ENCODE data around the gene ZG16.

ZG16 gene

GRCh38 chr16:29802416-29802935 lies 24.4 kb downstream of the ZG16 start:
- TF ChIP-seq GATA3 (IDR thresholded peaks at IDR 0.05; ENCODE audit: low read depth, low read length) (no peak), GATA2 (IDR thresholded peaks at IDR 0.05; ENCODE audit: low read depth, low read length) (no peak)

- TF ChIP-seq GATA3 (IDR thresholded peaks at IDR 0.05; ENCODE audit: low read depth, low read length), result no peak
- TF ChIP-seq GATA2 (IDR thresholded peaks at IDR 0.05; ENCODE audit: low read depth, low read length), result no peak
These were observed 26.0 kb downstream of the ZG16 start for GRCh38 chr16:29804020-29804419.

GRCh38 chr16:29804455-29805231 lies 26.6 kb downstream of the ZG16 start:
- TF ChIP-seq GATA3 (IDR thresholded peaks at IDR 0.05; ENCODE audit: low read depth, low read length) (no peak), GATA2 (IDR thresholded peaks at IDR 0.05; ENCODE audit: low read depth, low read length) (no peak)

- TF ChIP-seq GATA2 (IDR thresholded peaks at IDR 0.05; ENCODE audit: low read depth, low read length) (no peak), GATA3 (IDR thresholded peaks at IDR 0.05; ENCODE audit: low read depth, low read length) (no peak)
These were observed 27.4 kb downstream of the ZG16 start for GRCh38 chr16:29805232-29806098.

- TF ChIP-seq GATA3 (IDR thresholded peaks at IDR 0.05; ENCODE audit: low read depth, low read length) (no peak), GATA2 (IDR thresholded peaks at IDR 0.05; ENCODE audit: low read depth, low read length) (no peak)
These were observed 28.1 kb downstream of the ZG16 start, which contains the start of gene MAZ for GRCh38 chr16:29806099-29806579. MAZ (plus strand) TSS chr16:29806529; CDS start chr16:29806702, 173 bp downstream.

GRCh38 chr16:29806641-29807425 lies 28.8 kb downstream of the ZG16 start:
- TF ChIP-seq GATA3 (IDR thresholded peaks at IDR 0.05; ENCODE audit: low read depth, low read length), result no peak
- no peak for TF ChIP-seq GATA2 (IDR thresholded peaks at IDR 0.05; ENCODE audit: low read depth, low read length)

GRCh38 chr16:29807426-29808218 lies 29.6 kb downstream of the ZG16 start:
- no peak for TF ChIP-seq GATA3 (IDR thresholded peaks at IDR 0.05; ENCODE audit: low read depth, low read length)
- no peak for TF ChIP-seq GATA2 (IDR thresholded peaks at IDR 0.05; ENCODE audit: low read depth, low read length)

- TF ChIP-seq GATA3 (IDR thresholded peaks at IDR 0.05; ENCODE audit: low read depth, low read length) (no peak), GATA2 (IDR thresholded peaks at IDR 0.05; ENCODE audit: low read depth, low read length) (no peak)
These were observed 30.3 kb downstream of the ZG16 start for GRCh38 chr16:29808219-29808900.

GRCh38 chr16:29809031-29809747 lies 31.1 kb downstream of the ZG16 start:
- no peak for TF ChIP-seq GATA3 (IDR thresholded peaks at IDR 0.05; ENCODE audit: low read depth, low read length)
- no peak for TF ChIP-seq GATA2 (IDR thresholded peaks at IDR 0.05; ENCODE audit: low read depth, low read length)

- TF ChIP-seq GATA3 (IDR thresholded peaks at IDR 0.05; ENCODE audit: low read depth, low read length), result no peak
- TF ChIP-seq GATA2 (IDR thresholded peaks at IDR 0.05; ENCODE audit: low read depth, low read length), result no peak
These were observed 32.0 kb downstream of the ZG16 start for GRCh38 chr16:29809850-29810698.

GRCh38 chr16:29810699-29811169 lies 32.7 kb downstream of the ZG16 start:
- TF ChIP-seq GATA3 (IDR thresholded peaks at IDR 0.05; ENCODE audit: low read depth, low read length) (no peak), GATA2 (IDR thresholded peaks at IDR 0.05; ENCODE audit: low read depth, low read length) (no peak)

Measured in SH-SY5Y (cell line).